Motor neuron (in vitro differentiated cells): ENCODE data around the gene FAM219A. TPM values are rescaled to one million over a fixed set of nuclear protein-coding genes. Genes with fewer than 3 reads are reported as not detected.

Source experiments
- ATAC-seq, 8 experiments: fragments of 200-7000 bp; cut with Tn5 transposase; replicated peaks in 6 of 8; 2 replicates each; pipeline ENCODE4 v1.8.0; 2021; ENCODE audit warnings: mild to moderate bottlenecking in 8 of 8, moderate library complexity in 8 of 8
- H3K27ac ChIP-seq, 2 donors: fragments of 250-450 bp; sonication (Bioruptor Pico); 2 replicates each; pipeline ENCODE4 v1.9.0; 2021; ENCODE audit warnings: antibody characterized with exemption in 2 of 2, mild to moderate bottlenecking in 2 of 2, moderate library complexity in 1 of 2
- H3K4me1 ChIP-seq, 2 donors: fragments of 250-450 bp; sonication (Bioruptor Pico); replicated peaks in 1 of 2; 2 replicates each; pipeline ENCODE4 v1.6.1; 2021; ENCODE audit warnings: antibody characterized with exemption in 2 of 2, mild to moderate bottlenecking in 2 of 2, moderate library complexity in 1 of 2
- H3K4me3 ChIP-seq, 5 donors: fragments of 250-450 bp; sonication (Bioruptor Pico); 2 replicates each; pipeline ENCODE4 v1.9.0; 2021; ENCODE audit warnings: antibody characterized with exemption in 5 of 5, mild to moderate bottlenecking in 5 of 5, moderate library complexity in 4 of 5
- WGBS, 10 experiments: fragments of 450-650 bp; shearing (Covaris generic); methylation state at CpG; one replicate each; pipeline ENCODE4 v1.0.0; 2022; 5-methylcytosine and 5-hydroxymethylcytosine counted together
- in situ Hi-C, 9 experiments: fragments of 400-800 bp; cut with MboI; loops; one replicate each; pipeline ENCODE4 v1.15.0; 2021; ENCODE audit warnings: low sequenced_read_pairs in 9 of 9, low pct_unique_long_range_greater_than_20kb in 2 of 9; ENCODE audit not compliant: unreplicated experiment in 9 of 9
- total RNA-seq, 8 experiments: library from RNA; unstranded; fragments of 300-600 nt; gene quantifications; 2 replicates each; pipeline versions ENCODE4 v1.2.3 to v1.2.4, GENCODE V29; 2022

Gene FAM219A
- total RNA-seq, 8 experiments from 2014 or later: 7.5 to 55.6 (median 41.0) TPM

GRCh38 chr9:34477541-34477940 lies 19.2 kb upstream of the FAM219A start:
- ATAC-seq: no peak
- in situ Hi-C loops: no loop called here
- H3K4me1 ChIP-seq: peaks cover 0 to 10% of the 10 kb centered on the region in 2 donors
- no peak overlapping the region for H3K4me3 ChIP-seq
- no peak overlapping the region for H3K27ac ChIP-seq
- WGBS, 10 experiments: 45 to 100% (median 86%) methylated on average over 1 of the region's 1 CpG; no CpG with 5 or more reads in 3 of the 10 experiments

- ATAC-seq: no peak
- Histone ChIP-seq H3K27ac (no peak overlapping the region), H3K4me3 (no peak overlapping the region), H3K4me1 (peaks cover under 1 to 11% of the 10 kb centered on the region in 2 donors)
- in situ Hi-C loops: no loop called here
- WGBS, 10 experiments: 0 to 72% (median 51%) methylated on average over 1 to 3 of the region's 3 CpGs; no CpG with 5 or more reads in 2 of the 10 experiments
Observed at GRCh38 chr9:34475097-34475496, 16.7 kb upstream of the FAM219A start.

- Histone ChIP-seq H3K27ac (no peak overlapping the region), H3K4me1 (peaks cover 15 to 22% of the 10 kb centered on the region in 2 donors), H3K4me3 (no peak overlapping the region)
- whole genome bisulfite sequencing, 10 experiments: 0 to 25% (median 0%) methylated on average over 1 of the region's 1 CpG; no CpG with 5 or more reads in 4 of the 10 experiments
- in situ Hi-C loops: no loop called here
- peak in 1 of 8 experiments; percentile 37 for ATAC-seq
Observed at GRCh38 chr9:34465468-34465867, 7.1 kb upstream of the FAM219A start.

- in situ Hi-C loops: no loop called here
- 20 to 86% (median 58%) methylated on average over 1 to 2 of the region's 2 CpGs; no CpG with 5 or more reads in 6 of the 10 experiments for WGBS, 10 experiments
- no peak for ATAC-seq
Observed at GRCh38 chr9:34464571-34464970, 6.2 kb upstream of the FAM219A start.

GRCh38 chr9:34463901-34464232 lies 5.5 kb upstream of the FAM219A start:
- Histone ChIP-seq H3K4me1 (peaks cover 22 to 23% of the 10 kb centered on the region in 2 donors), H3K27ac (no peak overlapping the region), H3K4me3 (no peak overlapping the region)
- in situ Hi-C loops: no loop called here
- no peak for ATAC-seq
- WGBS, 10 experiments: 56 to 100% (median 81%) methylated on average over 1 to 2 of the region's 2 CpGs; no CpG with 5 or more reads in 4 of the 10 experiments

More at GRCh38 chr9:34464571-34464970, 6.2 kb upstream of the FAM219A start:
- Histone ChIP-seq H3K4me3 (no peak overlapping the region), H3K4me1 (peaks cover 16 to 17% of the 10 kb centered on the region in 2 donors), H3K27ac (no peak overlapping the region)

- no peak overlapping the region for H3K27ac ChIP-seq
- in situ Hi-C loops: no loop called here
- H3K4me3 ChIP-seq: no peak overlapping the region
- WGBS, 10 experiments: 0 to 85% (median 63%) methylated on average over 1 to 4 of the region's 5 CpGs; no CpG with 5 or more reads in 1 of the 10 experiments
- peaks cover 23 to 24% of the 10 kb centered on the region in 2 donors for H3K4me1 ChIP-seq
- peak in 3 of 8 experiments; percentile 9 to 45 (median 28) for ATAC-seq
Observed at GRCh38 chr9:34463098-34463900, 4.9 kb upstream of the FAM219A start.

- in situ Hi-C loops: no loop called here
- Histone ChIP-seq H3K4me1 (peaks cover 23 to 26% of the 10 kb centered on the region in 2 donors), H3K27ac (no peak overlapping the region), H3K4me3 (no peak overlapping the region)
- 13 to 100% (median 64%) methylated on average over 1 to 3 of the region's 3 CpGs for WGBS, 10 experiments
- ATAC-seq: no peak
Observed at GRCh38 chr9:34459941-34460340, 1.6 kb upstream of the FAM219A start.

GRCh38 chr9:34459356-34459755 lies 986 bp upstream of the FAM219A start:
- H3K4me1 ChIP-seq: peaks cover 29 to 32% of the 10 kb centered on the region in 2 donors
- no peak for ATAC-seq
- no peak overlapping the region for H3K27ac ChIP-seq
- 20 to 86% (median 65%) methylated on average over 1 to 14 of the region's 14 CpGs for WGBS, 10 experiments
- in situ Hi-C loops: no loop called here
- H3K4me3 ChIP-seq: peak overlapping the region in 2 of 5 donors; percentile 29 to 34

- in situ Hi-C loops: no loop called here
- Histone ChIP-seq H3K4me3 (peak overlapping the region; percentile 16 to 34 (median 26)), H3K4me1 (peaks cover 30 to 34% of the 10 kb centered on the region in 2 donors), H3K27ac (no peak overlapping the region)
- WGBS, 10 experiments: 5 to 40% (median 23%) methylated on average over 3 to 10 of the region's 11 CpGs
- ATAC-seq: no peak
Observed at GRCh38 chr9:34458959-34459340, 580 bp upstream of the FAM219A start.

GRCh38 chr9:34457266-34458012 lies 931 bp downstream of the FAM219A start:
- ATAC-seq: peak; percentile 7 to 69 (median 60)
- Histone ChIP-seq H3K4me3 (peak overlapping the region; percentile 55 to 77 (median 70)), H3K4me1 (peaks cover 30 to 34% of the 10 kb centered on the region in 2 donors), H3K27ac (peak overlapping the region; percentile 93 to 96)
- in situ Hi-C loops: no loop called here
- WGBS, 10 experiments: 0 to 1% (median 0%) methylated on average over 1 to 18 of the region's 48 CpGs; no CpG with 5 or more reads in 3 of the 10 experiments

GRCh38 chr9:34456746-34457145 lies 1.6 kb downstream of the FAM219A start:
- peak in 1 of 8 experiments; percentile 0 for ATAC-seq
- peak overlapping the region; percentile 55 to 77 (median 70) for H3K4me3 ChIP-seq
- 11 to 73% (median 41%) methylated on average over 1 to 3 of the region's 4 CpGs; no CpG with 5 or more reads in 5 of the 10 experiments for WGBS, 10 experiments
- peak overlapping the region; percentile 93 to 96 for H3K27ac ChIP-seq
- peaks cover 30 to 34% of the 10 kb centered on the region in 2 donors for H3K4me1 ChIP-seq
- in situ Hi-C loops: no loop called here

GRCh38 chr9:34456151-34456550 lies 2.2 kb downstream of the FAM219A start:
- Histone ChIP-seq H3K4me1 (peaks cover 30 to 34% of the 10 kb centered on the region in 2 donors), H3K4me3 (peak overlapping the region in 3 of 5 donors; percentile 55 to 77 (median 70)), H3K27ac (peak overlapping the region; percentile 93 to 96)
- no peak for ATAC-seq
- in situ Hi-C loops: no loop called here
- WGBS, 10 experiments: 80 to 100% (median 83%) methylated on average over 1 of the region's 1 CpG; no CpG with 5 or more reads in 7 of the 10 experiments

GRCh38 chr9:34454571-34455065 lies 3.8 kb downstream of the FAM219A start:
- H3K4me1 ChIP-seq: peaks cover 28 to 30% of the 10 kb centered on the region in 2 donors
- peak; percentile 4 to 60 (median 29) for ATAC-seq
- WGBS, 10 experiments: 17 to 100% (median 58%) methylated on average over 1 to 2 of the region's 3 CpGs; no CpG with 5 or more reads in 5 of the 10 experiments
- no peak overlapping the region for H3K4me3 ChIP-seq
- in situ Hi-C loops: no loop called here
- H3K27ac ChIP-seq: no peak overlapping the region
